Fibroblast of the conjunctiva (primary cell): Measurements from ENCODE around the gene TIMM50.
A peak's percentile ranks its signal among the peaks of the same experiment; 100 is the strongest.

Experiments
- DNase-seq: peaks from one replicate; pipeline ENCODE4 v3.0.0-alpha.2; 2010; ENCODE audit warnings: low read depth

TIMM50 gene

GRCh38 chr19:39500543-39500942 is 19.9 kb downstream of the TIMM50 start:
- no peak for DNase-seq

- DNase-seq = no peak
Observed at GRCh38 chr19:39501340-39501739, 20.7 kb downstream of the TIMM50 start.

DNA sequence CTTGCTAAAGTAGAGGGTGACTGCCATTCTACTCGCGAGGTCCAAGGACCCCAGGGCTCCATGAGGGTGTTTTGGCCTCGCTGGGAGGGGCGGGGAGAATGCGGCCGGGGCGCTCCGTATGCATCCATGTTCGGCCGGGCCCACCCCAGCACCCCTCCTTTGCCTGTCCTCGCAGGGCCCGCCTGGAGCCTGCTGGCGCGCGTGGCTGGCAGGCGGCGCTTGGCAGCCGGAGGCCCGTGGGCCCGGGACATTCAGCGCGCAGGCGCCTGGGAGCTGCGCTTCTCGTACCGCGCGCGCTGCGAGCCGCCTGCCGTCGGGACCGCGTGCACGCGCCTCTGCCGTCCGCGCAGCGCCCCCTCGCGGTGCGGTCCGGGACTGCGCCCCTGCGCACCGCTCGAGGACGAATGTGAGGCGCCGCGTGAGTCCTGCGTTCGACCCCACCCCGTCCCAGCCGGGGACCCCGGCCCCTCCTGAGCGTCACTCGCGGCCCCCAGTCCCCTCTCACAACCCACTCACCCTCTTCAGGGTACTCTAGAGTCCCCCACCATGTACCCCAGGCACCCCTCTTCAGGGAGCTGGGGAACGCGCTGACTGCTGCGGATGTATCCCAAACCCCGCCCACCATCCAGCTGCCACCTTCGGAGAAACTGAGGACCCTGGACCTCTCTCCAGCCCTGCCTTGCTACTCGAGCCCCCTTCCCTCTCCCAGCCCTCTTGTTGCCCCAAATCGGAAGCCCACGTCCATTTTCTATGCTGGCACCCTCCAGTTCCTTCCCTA is 22.2 kb downstream of the TIMM50 start:
- DNase-seq = peak; percentile 39

GRCh38 chr19:39506598-39506943 is 25.9 kb downstream of the TIMM50 start:
- DNase-seq = no peak

DNA sequence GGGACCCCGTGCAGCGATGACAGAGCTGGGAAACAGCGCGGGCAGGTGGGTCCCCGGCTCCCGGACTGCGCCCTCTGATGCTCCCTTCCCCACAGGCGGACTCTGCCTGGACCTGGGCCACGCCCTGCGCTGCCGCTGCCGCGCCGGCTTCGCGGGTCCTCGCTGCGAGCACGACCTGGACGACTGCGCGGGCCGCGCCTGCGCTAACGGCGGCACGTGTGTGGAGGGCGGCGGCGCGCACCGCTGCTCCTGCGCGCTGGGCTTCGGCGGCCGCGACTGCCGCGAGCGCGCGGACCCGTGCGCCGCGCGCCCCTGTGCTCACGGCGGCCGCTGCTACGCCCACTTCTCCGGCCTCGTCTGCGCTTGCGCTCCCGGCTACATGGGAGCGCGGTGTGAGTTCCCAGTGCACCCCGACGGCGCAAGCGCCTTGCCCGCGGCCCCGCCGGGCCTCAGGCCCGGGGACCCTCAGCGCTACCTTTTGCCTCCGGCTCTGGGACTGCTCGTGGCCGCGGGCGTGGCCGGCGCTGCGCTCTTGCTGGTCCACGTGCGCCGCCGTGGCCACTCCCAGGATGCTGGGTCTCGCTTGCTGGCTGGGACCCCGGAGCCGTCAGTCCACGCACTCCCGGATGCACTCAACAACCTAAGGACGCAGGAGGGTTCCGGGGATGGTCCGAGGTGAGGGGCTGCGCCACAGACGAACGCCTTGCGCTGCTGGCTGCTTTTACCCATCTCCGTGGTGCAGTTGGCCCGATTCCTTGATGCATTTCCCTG is 26.5 kb downstream of the TIMM50 start:
- DNase-seq = peak; percentile 6

GRCh38 chr19:39507715-39508364 is 27.2 kb downstream of the TIMM50 start:
- no peak for DNase-seq

GRCh38 chr19:39508629-39509028 is 28.0 kb downstream of the TIMM50 start:
- DNase-seq = no peak

- no peak for DNase-seq
Observed at GRCh38 chr19:39509233-39509632, 28.6 kb downstream of the TIMM50 start.

- DNase-seq = no peak
Observed at GRCh38 chr19:39512988-39513387, 32.4 kb downstream of the TIMM50 start.

- no peak for DNase-seq
Observed at GRCh38 chr19:39514840-39515550, 34.4 kb downstream of the TIMM50 start, which contains the start of gene SELENOV. Gene SELENOV, plus strand, starts transcription at chr19:39515139. Its CDS starts 74 bp downstream, at chr19:39515213.

DNA sequence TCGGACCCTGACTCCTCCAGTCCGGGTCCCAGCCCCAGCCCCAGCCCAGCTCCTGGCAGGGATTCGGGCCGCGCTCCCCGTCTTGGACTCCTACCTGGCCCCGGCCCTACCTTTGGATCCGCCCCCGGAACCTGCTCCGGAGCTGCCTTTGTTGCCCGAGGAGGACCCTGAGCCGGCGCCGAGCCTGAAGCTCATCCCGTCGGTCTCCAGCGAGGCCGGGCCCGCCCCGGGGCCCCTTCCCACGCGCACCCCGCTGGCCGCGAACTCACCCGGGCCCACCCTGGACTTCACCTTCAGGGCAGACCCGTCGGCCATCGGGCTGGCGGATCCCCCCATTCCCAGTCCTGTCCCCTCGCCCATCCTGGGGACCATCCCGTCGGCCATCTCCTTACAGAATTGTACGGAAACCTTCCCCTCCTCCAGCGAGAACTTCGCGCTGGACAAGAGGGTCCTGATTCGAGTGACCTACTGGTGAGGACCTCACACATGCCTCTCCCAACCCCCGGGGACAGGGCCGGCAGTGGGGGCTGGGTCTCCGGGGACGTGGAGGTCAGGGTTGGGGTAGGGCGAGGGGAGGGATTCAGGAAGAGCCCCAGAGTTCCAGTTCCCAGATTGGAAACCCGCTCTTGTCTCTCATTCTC is 35.0 kb downstream of the TIMM50 start:
- no peak for DNase-seq

DNA sequence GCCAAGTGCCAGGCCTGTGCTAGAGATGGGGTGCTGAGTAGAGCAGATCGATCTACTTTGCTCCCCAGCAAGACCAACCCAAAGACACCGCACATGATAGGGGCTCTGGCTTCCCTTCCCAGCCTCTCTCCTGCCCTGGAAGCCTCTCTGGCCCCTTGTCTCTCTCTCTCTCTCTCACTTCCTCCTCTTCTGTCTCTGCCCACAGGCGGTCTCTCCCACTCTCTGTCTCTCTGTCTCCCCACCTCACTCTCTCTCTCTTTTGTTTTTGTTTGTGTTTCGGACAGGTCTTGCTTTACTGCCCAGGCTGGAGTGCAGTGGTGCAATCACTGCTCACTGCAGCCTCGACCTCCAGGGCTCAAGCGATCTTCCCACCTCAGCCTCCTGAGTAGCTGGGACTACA is 35.6 kb downstream of the TIMM50 start:
- no peak for DNase-seq

DNA sequence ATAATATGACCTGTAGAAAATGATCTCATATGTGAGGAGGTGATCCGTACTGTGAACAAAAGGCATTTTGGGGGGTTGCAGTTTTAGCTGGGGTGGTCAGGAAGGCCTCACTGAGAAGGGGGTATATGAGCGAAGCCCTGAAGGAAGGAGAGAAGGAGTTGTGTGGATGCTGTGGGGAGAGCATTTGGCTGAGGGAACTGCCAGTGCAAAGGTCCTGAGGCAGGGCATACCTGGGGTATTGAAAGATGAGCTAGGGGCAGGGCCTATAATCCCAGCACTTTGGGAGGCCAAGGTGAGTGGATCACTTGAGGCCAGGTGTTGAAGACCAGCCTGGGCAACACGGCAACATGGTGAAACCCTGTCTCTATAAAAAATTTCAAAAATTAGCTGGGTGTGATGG is 36.8 kb downstream of the TIMM50 start:
- DNase-seq = no peak

- no peak for DNase-seq
Observed at GRCh38 chr19:39518458-39518857, 37.8 kb downstream of the TIMM50 start.

DNA sequence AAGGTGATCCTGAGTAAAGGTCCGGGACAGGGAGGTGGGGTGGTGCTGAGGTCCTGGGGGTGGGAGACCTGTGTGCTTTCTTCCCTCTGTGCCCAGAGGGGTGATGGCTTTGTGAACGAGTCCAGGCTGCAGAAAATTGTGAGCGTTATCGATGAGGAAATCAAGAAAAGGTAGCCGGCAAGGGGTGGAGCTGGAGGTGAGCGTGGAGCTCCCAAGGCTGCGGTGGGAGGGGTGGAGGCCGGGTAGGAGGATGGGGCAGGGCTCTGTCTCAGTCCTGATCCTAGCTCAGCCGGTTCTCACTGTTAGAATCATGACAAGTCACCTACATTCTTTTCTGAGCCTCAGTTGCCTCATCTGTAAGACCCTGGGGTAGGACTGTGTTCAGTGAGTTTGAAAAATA is 38.3 kb downstream of the TIMM50 start:
- DNase-seq = no peak

DNA sequence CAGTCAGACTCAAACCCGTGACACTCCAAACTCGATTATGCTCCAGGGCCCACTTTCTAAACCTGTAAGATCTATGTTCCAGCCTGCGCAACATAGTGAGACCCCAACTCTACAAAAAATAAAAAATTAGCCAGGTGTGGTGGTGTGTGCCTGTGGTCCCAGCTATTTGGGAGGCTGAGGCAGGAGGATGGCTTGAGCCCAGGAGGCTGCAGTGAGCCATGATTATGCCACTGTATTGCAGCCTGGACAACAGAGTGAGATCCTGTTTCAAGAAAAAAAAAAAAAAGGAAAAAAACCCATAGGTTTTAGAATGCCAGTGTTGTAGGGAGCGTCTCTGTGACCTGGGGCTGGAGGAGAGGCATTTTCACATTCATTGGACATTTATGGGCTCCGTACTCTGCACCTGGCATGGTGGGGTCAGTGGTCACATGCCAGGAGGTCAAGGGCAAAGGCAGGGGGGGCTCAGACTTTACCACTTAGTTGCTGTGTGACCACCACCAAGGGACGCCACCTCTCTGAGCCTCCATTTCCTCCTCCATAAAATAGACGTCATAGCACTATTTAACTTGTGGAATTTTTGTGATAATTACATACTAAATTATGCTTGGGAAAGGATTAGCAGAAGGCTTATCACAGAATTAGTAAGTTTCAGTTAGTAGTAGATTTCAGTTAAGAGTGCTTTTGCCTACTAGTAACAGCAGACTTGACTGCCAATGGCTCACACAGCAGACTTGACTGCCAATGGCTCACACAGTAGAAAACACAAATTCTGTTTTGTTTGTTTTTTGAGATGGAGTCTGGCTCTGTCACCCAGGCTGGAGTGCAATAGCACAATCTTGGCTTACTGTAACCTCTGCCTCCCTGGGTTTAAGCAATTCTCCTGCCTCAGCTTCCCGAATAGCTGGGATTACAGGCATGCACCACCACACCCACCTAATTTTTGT is 40.2 kb downstream of the TIMM50 start:
- no peak for DNase-seq

DNA sequence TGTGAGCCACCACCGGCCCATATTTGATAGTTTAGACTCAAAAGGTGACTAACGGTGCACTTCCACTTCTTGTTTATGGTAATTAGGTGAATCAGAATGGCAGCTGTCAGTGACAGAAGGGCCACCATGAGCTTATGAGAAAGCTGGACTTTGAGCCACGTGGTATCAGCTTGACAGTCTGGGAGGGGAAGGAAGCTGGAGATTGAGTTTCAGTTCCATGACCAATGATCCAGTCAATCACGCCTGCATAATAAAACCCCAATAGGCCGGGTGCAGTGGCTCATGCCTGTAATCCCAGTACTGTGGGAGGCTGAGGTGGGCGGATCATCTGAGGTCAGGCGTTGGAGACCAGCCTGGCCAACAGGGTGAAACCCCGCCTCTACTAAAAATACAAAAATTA is 43.9 kb downstream of the TIMM50 start:
- DNase-seq = no peak

DNA sequence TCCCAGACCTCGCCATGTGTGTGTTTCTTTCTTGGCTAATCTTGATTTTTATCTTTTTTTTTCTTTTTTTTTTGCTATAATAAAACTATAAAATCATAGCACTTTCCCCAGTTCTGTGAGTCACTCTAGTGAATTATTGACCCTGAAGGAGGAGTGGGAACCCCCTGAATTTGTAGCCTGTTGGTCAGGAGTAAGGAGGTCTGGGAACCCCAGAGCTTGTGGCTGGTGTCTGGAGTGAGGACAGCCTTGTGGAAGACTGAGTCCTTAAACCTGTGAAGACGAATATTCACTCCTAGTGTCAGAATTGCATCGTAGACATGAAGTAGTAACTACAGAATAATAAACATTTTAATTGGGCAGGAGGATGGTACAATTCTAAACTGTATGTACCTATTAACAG is 44.6 kb downstream of the TIMM50 start:
- no peak for DNase-seq

DNA sequence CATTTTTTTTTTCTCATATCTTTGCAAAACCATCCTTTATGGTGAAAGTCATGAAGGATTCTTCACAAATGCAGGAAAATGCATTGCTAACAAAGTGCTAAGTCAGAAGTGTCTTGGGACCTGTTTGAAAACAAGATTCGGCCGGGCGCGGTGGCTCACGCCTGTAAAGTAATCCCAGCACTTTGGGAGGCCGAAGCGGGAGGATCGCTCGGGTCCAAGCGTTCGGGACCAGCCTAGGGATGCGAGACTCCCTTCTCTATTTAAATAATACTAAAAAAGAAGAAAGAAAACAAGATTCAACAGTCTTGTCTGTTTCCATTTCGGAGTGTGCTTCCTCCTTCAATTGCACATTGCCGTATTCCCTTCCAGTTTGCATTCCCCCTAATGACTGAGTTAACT is 51.2 kb downstream of the TIMM50 start:
- no peak for DNase-seq

- DNase-seq = peak; percentile 96
Observed at GRCh38 chr19:39532233-39533002, 51.8 kb downstream of the TIMM50 start, which contains the start of gene EID2B. Gene EID2B, minus strand, starts transcription at chr19:39532852. Its CDS starts 50 bp downstream, at chr19:39532802.
